ENCODE data around the gene NCOA5. TPM values are rescaled to one million over a fixed set of nuclear protein-coding genes. Genes with fewer than 3 reads are reported as not detected.

NCOA5 gene
- total and polyA plus RNA-seq, 9 of the 15 experiments (the other 6 are each of a cell fraction or from before 2014, with no cell fraction given) = 3.9 to 22.8 (median 13.8) TPM

DNA sequence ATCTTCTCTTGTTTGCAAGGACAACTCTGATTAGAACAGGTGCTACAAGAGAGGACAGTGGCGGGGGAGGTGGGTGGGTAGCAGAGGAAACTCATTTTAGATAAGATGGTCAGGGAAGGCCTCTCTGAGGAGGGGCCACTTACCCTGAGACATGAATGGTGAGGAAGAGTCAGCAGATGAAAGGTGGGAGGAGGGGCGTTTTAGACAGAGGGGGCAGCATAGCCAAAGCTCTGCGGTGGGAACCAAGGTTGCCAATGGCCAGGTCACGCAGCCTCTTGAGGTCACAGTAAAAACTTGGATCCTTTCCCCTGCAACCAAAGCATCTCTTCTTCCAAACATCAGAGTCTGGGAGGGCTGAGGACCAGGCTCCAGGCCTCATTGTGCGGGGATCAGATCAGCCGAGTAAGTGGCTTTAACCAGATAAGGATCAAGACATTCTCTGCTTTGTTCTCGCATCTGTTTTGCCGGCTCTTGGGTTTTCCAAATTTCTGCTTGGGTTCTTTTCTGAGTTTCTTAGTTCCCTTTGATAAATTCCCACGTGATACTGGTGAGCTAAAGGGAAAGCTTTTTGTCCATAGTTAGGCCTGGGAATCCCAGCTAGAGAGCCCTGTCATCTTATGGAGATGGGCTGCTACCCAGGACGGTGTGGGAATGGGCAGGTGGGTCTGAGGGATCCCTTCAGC, 22.8 kb upstream of the NCOA5 start (continued):
- TF ChIP-seq, protein P1, sequence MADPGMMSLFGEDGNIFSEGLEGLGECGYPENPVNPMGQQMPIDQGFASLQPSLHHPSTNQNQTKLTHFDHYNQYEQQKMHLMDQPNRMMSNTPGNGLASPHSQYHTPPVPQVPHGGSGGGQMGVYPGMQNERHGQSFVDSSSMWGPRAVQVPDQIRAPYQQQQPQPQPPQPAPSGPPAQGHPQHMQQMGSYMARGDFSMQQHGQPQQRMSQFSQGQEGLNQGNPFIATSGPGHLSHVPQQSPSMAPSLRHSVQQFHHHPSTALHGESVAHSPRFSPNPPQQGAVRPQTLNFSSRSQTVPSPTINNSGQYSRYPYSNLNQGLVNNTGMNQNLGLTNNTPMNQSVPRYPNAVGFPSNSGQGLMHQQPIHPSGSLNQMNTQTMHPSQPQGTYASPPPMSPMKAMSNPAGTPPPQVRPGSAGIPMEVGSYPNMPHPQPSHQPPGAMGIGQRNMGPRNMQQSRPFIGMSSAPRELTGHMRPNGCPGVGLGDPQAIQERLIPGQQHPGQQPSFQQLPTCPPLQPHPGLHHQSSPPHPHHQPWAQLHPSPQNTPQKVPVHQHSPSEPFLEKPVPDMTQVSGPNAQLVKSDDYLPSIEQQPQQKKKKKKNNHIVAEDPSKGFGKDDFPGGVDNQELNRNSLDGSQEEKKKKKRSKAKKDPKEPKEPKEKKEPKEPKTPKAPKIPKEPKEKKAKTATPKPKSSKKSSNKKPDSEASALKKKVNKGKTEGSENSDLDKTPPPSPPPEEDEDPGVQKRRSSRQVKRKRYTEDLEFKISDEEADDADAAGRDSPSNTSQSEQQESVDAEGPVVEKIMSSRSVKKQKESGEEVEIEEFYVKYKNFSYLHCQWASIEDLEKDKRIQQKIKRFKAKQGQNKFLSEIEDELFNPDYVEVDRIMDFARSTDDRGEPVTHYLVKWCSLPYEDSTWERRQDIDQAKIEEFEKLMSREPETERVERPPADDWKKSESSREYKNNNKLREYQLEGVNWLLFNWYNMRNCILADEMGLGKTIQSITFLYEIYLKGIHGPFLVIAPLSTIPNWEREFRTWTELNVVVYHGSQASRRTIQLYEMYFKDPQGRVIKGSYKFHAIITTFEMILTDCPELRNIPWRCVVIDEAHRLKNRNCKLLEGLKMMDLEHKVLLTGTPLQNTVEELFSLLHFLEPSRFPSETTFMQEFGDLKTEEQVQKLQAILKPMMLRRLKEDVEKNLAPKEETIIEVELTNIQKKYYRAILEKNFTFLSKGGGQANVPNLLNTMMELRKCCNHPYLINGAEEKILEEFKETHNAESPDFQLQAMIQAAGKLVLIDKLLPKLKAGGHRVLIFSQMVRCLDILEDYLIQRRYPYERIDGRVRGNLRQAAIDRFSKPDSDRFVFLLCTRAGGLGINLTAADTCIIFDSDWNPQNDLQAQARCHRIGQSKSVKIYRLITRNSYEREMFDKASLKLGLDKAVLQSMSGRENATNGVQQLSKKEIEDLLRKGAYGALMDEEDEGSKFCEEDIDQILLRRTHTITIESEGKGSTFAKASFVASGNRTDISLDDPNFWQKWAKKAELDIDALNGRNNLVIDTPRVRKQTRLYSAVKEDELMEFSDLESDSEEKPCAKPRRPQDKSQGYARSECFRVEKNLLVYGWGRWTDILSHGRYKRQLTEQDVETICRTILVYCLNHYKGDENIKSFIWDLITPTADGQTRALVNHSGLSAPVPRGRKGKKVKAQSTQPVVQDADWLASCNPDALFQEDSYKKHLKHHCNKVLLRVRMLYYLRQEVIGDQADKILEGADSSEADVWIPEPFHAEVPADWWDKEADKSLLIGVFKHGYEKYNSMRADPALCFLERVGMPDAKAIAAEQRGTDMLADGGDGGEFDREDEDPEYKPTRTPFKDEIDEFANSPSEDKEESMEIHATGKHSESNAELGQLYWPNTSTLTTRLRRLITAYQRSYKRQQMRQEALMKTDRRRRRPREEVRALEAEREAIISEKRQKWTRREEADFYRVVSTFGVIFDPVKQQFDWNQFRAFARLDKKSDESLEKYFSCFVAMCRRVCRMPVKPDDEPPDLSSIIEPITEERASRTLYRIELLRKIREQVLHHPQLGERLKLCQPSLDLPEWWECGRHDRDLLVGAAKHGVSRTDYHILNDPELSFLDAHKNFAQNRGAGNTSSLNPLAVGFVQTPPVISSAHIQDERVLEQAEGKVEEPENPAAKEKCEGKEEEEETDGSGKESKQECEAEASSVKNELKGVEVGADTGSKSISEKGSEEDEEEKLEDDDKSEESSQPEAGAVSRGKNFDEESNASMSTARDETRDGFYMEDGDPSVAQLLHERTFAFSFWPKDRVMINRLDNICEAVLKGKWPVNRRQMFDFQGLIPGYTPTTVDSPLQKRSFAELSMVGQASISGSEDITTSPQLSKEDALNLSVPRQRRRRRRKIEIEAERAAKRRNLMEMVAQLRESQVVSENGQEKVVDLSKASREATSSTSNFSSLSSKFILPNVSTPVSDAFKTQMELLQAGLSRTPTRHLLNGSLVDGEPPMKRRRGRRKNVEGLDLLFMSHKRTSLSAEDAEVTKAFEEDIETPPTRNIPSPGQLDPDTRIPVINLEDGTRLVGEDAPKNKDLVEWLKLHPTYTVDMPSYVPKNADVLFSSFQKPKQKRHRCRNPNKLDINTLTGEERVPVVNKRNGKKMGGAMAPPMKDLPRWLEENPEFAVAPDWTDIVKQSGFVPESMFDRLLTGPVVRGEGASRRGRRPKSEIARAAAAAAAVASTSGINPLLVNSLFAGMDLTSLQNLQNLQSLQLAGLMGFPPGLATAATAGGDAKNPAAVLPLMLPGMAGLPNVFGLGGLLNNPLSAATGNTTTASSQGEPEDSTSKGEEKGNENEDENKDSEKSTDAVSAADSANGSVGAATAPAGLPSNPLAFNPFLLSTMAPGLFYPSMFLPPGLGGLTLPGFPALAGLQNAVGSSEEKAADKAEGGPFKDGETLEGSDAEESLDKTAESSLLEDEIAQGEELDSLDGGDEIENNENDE (IDR thresholded peaks at IDR 0.05; ENCODE audit: low read depth, low read length) = no peak
- TF ChIP-seq CHD1 (IDR thresholded peaks at IDR 0.05; ENCODE audit: low read length) (no peak), KDM2B (CRISPR knock-in tag; IDR thresholded peaks at IDR 0.05) (no peak)
